GM12865 (cell line): Measurements from ENCODE around the gene RAB3IL1.

Source experiments
- DNase-seq: peaks from one replicate; pipeline ENCODE4 v3.0.0; 2010; ENCODE audit warnings: low read depth
- H3K4me3 ChIP-seq: 2 replicates; pipeline ENCODE4 v1.5.1; 2011; ENCODE audit warnings: mild to moderate bottlenecking, low read depth, low read length, control low read depth
- TF ChIP-seq, protein P1 (sequence below): IDR thresholded peaks from 2 replicates; pipeline ENCODE4 v1.5.1; 2011; ENCODE audit warnings: low read length, control low read depth, low read depth, inconsistent platforms; ENCODE audit not compliant: insufficient read depth; ENCODE audit errors: missing control alignments

Gene RAB3IL1

DNA sequence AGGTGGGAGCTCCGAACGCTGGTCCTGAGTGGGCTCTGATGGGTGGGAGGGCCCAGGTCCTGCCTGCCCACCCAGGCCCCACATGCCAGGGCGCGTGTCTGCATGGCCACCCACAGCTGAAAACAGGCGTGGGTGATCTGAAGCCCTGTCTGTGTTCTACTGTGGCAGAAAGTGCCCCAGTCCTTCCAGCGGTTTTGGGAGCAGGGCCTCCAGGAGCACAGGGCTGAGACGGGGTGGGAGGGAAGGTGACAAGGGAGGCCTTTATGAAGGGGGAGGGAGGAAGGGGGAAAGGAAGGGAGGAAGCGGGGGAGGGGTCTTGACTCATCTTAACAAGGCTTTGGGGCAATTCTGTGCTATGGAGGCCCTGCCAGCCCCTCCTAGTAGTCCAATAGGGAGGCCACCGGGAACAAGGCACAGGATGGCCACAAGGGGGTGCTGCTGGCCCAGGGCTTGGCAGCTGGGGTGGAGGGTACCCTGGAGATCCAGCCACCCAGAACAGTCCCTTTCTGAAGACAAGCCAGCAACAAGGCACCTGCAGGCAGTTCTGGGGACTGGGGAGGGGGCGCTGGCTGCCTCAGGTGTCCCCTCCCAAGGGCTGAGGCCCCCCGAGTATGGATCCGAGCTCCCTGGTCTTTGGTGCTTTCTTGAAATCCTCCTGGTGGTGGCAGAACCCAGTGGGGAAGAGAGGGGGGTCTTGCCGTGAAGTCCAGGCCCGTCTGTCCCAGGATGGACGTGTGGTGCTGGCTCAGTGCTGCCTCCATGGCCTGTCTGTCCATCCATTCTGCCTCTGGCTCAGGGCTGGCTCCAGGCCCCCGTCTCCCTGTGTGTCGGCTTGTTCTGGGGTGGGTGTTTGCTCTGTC lies 19.7 kb downstream of the RAB3IL1 start:
- peak; percentile 76 for DNase-seq
- H3K4me3 ChIP-seq = no peak overlapping the region
- TF ChIP-seq, protein P1, sequence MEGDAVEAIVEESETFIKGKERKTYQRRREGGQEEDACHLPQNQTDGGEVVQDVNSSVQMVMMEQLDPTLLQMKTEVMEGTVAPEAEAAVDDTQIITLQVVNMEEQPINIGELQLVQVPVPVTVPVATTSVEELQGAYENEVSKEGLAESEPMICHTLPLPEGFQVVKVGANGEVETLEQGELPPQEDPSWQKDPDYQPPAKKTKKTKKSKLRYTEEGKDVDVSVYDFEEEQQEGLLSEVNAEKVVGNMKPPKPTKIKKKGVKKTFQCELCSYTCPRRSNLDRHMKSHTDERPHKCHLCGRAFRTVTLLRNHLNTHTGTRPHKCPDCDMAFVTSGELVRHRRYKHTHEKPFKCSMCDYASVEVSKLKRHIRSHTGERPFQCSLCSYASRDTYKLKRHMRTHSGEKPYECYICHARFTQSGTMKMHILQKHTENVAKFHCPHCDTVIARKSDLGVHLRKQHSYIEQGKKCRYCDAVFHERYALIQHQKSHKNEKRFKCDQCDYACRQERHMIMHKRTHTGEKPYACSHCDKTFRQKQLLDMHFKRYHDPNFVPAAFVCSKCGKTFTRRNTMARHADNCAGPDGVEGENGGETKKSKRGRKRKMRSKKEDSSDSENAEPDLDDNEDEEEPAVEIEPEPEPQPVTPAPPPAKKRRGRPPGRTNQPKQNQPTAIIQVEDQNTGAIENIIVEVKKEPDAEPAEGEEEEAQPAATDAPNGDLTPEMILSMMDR = peak; percentile 90

DNA sequence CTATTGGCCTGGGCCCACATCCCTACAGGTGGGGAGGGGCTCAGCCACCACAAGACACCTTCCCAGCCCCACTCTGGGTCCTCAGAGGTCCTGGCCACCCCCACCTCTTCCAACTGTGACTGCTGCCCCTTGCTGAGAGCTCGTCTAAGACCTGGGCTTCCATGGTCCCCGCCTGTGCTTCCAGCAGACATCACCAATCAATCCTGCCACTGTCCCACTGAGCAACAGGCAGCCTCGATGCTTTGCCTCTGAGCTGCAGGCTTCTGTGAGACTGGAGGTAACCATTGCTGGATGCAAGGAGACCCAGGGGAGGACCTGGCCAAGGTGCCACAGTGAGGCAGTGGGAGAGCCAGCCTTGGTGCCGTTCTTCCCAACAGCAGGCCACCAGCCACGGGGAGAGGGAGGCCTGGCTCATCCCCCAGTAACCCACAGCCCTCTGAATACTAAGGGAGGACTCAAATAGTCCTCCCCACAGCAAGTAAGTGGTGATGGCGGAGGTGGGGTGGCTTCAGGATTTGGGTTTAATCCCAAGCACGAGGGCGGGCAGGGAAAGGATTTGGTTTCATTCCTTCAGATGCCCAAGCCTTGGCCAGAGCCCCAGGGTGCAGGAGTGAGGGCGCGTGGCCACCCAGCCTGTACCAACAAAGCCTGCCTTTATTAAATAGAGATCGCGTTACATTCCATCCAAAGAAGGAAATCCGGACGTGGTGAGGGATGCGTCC lies 20.5 kb downstream of the RAB3IL1 start:
- TF ChIP-seq, protein P1 = no peak
- H3K4me3 ChIP-seq = no peak overlapping the region
- DNase-seq = no peak

DNA sequence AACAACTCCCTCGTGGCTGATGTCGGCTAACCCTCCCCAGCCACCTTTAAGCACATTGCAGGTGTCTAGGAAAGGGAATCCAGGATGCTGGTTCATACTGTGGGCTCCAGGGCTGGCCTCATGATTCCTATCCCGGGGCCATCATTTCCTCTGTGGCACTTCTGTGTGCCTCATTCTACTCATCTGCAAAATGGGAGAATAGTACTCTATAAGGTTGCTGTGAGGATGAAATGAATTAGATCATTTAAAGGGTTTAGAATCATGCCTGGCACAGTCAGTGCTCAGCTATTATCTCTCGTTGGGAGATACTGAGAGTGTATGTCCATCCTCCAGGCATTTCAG lies 21.7 kb downstream of the RAB3IL1 start:
- TF ChIP-seq, protein P1 = no peak
- DNase-seq = no peak
- no peak overlapping the region for H3K4me3 ChIP-seq

DNA sequence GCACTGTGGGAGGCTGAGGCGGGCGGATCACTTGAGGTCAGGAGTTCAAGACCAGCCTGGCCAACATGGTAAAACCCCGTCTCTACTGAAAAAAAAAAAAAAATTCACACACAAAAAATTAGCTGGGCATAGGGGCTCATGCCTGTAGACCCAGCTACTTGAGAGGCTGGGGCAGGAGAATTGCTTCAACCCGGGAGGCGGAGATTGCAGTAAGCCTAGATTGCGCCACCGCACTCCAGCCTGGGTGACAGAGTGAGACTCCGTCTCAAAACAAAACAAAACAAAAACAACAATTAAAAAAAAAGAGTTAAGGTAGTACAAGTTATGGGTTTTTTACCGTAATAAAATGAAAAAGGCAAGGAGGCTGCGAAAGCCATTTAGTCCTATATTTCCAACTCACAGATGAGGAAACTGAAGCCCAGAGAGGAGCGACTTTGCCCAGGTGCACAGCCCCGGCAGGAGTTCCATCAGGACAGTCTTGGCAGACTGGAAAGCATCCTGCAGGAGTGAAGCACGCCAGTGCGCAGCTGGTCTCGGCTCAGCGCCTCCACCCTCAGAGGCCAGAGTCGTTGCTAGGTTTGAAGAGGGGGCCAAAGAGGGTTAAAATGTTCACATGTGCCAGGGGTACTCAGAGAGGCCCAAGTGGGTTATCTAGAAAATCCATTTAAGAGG lies 22.2 kb downstream of the RAB3IL1 start:
- TF ChIP-seq, protein P1 = no peak
- no peak for DNase-seq
- H3K4me3 ChIP-seq = no peak overlapping the region

DNA sequence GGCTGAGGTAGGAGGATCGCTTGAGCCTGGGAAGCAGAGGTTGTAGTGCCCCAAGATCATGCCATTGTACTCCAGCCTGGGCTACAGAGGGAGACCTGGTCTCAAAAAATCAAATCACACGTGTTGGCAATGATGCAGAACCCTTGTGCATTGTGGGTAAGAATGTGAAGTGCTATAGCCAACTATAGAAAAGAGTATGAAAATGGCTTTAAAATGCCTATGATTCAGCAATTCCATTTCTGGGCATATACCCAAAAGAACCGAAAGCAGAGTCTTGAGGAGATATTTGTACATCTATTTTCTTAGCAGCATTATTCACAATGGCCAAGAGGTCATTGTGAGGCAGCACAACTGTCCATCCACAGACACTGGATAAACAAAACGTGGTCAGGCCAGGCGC lies 23.4 kb downstream of the RAB3IL1 start:
- DNase-seq = no peak
- TF ChIP-seq, protein P1 = no peak

DNA sequence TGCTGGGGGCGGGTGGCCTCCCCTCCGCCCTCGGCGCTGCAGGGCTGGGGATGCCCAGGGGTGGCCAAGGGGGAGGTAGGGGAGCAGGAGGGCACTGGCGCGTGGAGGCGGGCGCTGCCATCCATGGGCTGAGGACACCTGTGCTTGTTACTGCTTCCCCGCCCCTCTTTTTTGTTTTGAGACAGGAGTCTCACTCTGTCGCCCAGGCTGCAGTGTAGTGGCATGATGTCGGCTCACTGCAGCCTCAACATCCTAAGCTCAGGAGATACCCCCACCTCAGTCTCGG lies 25.3 kb downstream of the RAB3IL1 start:
- DNase-seq = no peak
- peak overlapping the region; percentile 50 for H3K4me3 ChIP-seq
- TF ChIP-seq, protein P1 = no peak

More for the DNA sequence above, 23.4 kb downstream of the RAB3IL1 start:
- no peak overlapping the region for H3K4me3 ChIP-seq
